ENCODE measurements around the gene CARD9.

The CARD9 gene

DNA sequence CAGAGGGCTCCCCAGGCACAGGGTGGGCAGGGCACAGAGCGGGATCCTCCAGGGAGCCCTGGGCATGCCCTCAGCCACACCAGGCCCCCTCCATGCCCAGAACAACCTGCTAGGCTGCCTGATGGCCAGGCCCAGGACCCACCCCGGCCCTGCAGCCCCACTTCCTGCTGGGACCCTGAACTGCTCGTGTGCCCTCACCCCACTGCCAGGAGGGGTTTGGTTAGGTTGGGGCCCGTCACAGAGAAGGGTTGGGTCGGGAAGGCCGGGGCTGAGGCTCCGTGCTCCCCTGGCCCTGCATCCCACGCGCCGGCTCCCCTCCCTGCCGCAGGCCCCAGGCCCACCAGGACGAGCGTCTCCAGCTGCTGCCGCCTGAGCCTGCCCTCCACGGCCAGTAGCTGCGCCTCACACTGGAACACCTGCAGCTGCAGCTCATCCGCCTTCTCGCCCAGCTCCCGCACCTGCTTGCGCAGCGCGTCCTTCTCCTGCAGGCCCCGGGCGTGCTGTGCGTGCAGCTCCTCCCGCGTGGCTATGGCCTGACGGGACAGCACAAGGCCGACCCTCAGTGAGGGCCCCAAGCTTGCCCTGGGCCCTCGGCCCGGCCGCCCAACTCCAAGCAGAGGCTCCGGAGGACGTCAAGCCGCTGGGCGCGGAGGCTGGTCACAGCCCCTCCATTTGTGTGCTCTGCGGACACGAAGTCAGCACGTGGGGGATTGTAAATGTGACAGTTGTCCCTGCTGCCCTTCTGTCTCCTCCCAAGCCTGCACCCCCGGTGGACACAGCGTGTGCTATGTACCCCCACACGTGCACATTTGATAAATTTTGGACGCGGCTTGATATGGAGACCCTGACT is 5.9 kb downstream of the CARD9 start:
- Histone ChIP-seq H4K20me1 (ENCODE audit: insufficient read depth, low read length) (no peaks in the 10 kb centered on the region), H3F3A (ENCODE audit: insufficient read depth, low read length) (no peaks in the 10 kb centered on the region), H3K27ac (ENCODE audit: low read depth, low read length, poor library complexity, severe bottlenecking) (no peak overlapping the region), H3K36me3 (ENCODE audit: insufficient read depth, low read length) (no peaks in the 10 kb centered on the region; the same call in 1 of the 2 replicates), H3K9me2 (ENCODE audit: low read depth, low read length) (no peaks in the 10 kb centered on the region), H3K27me3 (ENCODE audit: insufficient read depth, low read length) (peaks cover 10% of the 10 kb centered on the region; the same call in 1 of the 2 replicates), H3K79me2 (ENCODE audit: insufficient read depth, low read length) (no peaks in the 10 kb centered on the region), H3K9ac (ENCODE audit: low read length) (no peak overlapping the region), H2AFZ (ENCODE audit: low read length) (no peak overlapping the region), H3K9me3 (ENCODE audit: low read length) (no peaks in the 10 kb centered on the region), H3K4me2 (ENCODE audit: low read length) (no peak overlapping the region), H3K4me3 (ENCODE audit: low read depth, low read length, poor library complexity, severe bottlenecking) (no peak overlapping the region), H3K4me1 (ENCODE audit: insufficient read depth, low read length, severe bottlenecking) (peaks cover 9% of the 10 kb centered on the region)
- TF ChIP-seq, protein P1, sequence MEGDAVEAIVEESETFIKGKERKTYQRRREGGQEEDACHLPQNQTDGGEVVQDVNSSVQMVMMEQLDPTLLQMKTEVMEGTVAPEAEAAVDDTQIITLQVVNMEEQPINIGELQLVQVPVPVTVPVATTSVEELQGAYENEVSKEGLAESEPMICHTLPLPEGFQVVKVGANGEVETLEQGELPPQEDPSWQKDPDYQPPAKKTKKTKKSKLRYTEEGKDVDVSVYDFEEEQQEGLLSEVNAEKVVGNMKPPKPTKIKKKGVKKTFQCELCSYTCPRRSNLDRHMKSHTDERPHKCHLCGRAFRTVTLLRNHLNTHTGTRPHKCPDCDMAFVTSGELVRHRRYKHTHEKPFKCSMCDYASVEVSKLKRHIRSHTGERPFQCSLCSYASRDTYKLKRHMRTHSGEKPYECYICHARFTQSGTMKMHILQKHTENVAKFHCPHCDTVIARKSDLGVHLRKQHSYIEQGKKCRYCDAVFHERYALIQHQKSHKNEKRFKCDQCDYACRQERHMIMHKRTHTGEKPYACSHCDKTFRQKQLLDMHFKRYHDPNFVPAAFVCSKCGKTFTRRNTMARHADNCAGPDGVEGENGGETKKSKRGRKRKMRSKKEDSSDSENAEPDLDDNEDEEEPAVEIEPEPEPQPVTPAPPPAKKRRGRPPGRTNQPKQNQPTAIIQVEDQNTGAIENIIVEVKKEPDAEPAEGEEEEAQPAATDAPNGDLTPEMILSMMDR (IDR thresholded peaks at IDR 0.05; ENCODE audit: low read length): no peak
- no peak for TF ChIP-seq EZH2 (IDR thresholded peaks at IDR 0.05; ENCODE audit: borderline replicate concordance, low read length)

- H3K9ac ChIP-seq (ENCODE audit: low read length): no peak overlapping the region
- no peaks in the 10 kb centered on the region for H3K79me2 ChIP-seq (ENCODE audit: insufficient read depth, low read length)
- no peaks in the 10 kb centered on the region for H3F3A ChIP-seq (ENCODE audit: insufficient read depth, low read length)
- no peak overlapping the region for H3K4me2 ChIP-seq (ENCODE audit: low read length)
- H3K27me3 ChIP-seq (ENCODE audit: insufficient read depth, low read length): peaks cover 10% of the 10 kb centered on the region; the same call in 1 of the 2 replicates
- H3K9me3 ChIP-seq (ENCODE audit: low read length): no peaks in the 10 kb centered on the region
- H2AFZ ChIP-seq (ENCODE audit: low read length): no peak overlapping the region
- no peak for TF ChIP-seq EZH2 (IDR thresholded peaks at IDR 0.05; ENCODE audit: borderline replicate concordance, low read length)
- TF ChIP-seq, protein P1 (IDR thresholded peaks at IDR 0.05; ENCODE audit: low read length): no peak
- H3K9me2 ChIP-seq (ENCODE audit: low read depth, low read length): no peaks in the 10 kb centered on the region
- H3K36me3 ChIP-seq (ENCODE audit: insufficient read depth, low read length): no peaks in the 10 kb centered on the region; the same call in 1 of the 2 replicates
- no peaks in the 10 kb centered on the region for H4K20me1 ChIP-seq (ENCODE audit: insufficient read depth, low read length)
- H3K27ac ChIP-seq (ENCODE audit: low read depth, low read length, poor library complexity, severe bottlenecking): no peak overlapping the region
- H3K4me3 ChIP-seq (ENCODE audit: low read depth, low read length, poor library complexity, severe bottlenecking): no peak overlapping the region
- H3K4me1 ChIP-seq (ENCODE audit: insufficient read depth, low read length, severe bottlenecking): peaks cover 11% of the 10 kb centered on the region
Measured at GRCh38 chr9:136366826-136367225, 6.6 kb downstream of the CARD9 start.

- Histone ChIP-seq H3K9ac (ENCODE audit: low read length) (no peak overlapping the region), H3F3A (ENCODE audit: insufficient read depth, low read length) (no peaks in the 10 kb centered on the region), H3K36me3 (ENCODE audit: insufficient read depth, low read length) (no peaks in the 10 kb centered on the region; the same call in 1 of the 2 replicates), H3K79me2 (ENCODE audit: insufficient read depth, low read length) (no peaks in the 10 kb centered on the region), H3K4me1 (ENCODE audit: insufficient read depth, low read length, severe bottlenecking) (peaks cover 11% of the 10 kb centered on the region), H3K27ac (ENCODE audit: low read depth, low read length, poor library complexity, severe bottlenecking) (no peak overlapping the region), H4K20me1 (ENCODE audit: insufficient read depth, low read length) (no peaks in the 10 kb centered on the region), H3K4me2 (ENCODE audit: low read length) (no peak overlapping the region), H3K9me3 (ENCODE audit: low read length) (no peaks in the 10 kb centered on the region), H3K9me2 (ENCODE audit: low read depth, low read length) (no peaks in the 10 kb centered on the region), H3K4me3 (ENCODE audit: low read depth, low read length, poor library complexity, severe bottlenecking) (no peak overlapping the region), H2AFZ (ENCODE audit: low read length) (no peak overlapping the region), H3K27me3 (ENCODE audit: insufficient read depth, low read length) (peaks cover 8% of the 10 kb centered on the region; the same call in 1 of the 2 replicates)
- TF ChIP-seq EZH2 (IDR thresholded peaks at IDR 0.05; ENCODE audit: borderline replicate concordance, low read length): no peak
- TF ChIP-seq, protein P1 (IDR thresholded peaks at IDR 0.05; ENCODE audit: low read length): no peak
Measured at GRCh38 chr9:136365775-136366222, 7.7 kb downstream of the CARD9 start.

Measured in OCI-LY1 (cell line).